Measurements from ENCODE around the gene SEPHS2.

Gene SEPHS2

DNA sequence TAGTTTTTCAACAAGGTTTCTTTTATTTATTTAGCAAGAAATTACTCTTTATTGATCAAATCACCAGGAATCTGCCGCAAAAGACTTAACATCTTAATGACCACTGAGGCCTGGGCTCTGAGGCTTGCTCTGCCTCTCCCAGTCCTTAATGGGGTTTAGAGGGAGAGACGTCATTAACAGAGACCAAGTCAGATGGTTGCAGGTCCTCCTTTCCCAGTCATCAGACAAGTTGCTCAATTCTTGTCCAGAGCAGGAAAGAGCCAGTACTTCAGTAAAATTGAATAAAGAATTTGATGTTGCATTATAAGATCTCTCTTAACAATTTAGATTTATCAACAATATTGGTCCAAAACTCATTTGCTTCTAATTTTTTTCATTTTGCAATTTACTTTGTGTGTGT lies 2.0 kb downstream of the SEPHS2 start:
- peak overlapping the region; percentile 62 for H3K4me3 Mint-ChIP-seq
- no peak for DNase-seq
- H3K27me3 Mint-ChIP-seq (ENCODE audit: low read depth, poor library complexity): peaks cover 31% of the 10 kb centered on the region
- H3K9me3 Mint-ChIP-seq: peaks cover 35% of the 10 kb centered on the region
- peaks cover 29% of the 10 kb centered on the region for H3K4me1 Mint-ChIP-seq
- TF ChIP-seq, protein P1, sequence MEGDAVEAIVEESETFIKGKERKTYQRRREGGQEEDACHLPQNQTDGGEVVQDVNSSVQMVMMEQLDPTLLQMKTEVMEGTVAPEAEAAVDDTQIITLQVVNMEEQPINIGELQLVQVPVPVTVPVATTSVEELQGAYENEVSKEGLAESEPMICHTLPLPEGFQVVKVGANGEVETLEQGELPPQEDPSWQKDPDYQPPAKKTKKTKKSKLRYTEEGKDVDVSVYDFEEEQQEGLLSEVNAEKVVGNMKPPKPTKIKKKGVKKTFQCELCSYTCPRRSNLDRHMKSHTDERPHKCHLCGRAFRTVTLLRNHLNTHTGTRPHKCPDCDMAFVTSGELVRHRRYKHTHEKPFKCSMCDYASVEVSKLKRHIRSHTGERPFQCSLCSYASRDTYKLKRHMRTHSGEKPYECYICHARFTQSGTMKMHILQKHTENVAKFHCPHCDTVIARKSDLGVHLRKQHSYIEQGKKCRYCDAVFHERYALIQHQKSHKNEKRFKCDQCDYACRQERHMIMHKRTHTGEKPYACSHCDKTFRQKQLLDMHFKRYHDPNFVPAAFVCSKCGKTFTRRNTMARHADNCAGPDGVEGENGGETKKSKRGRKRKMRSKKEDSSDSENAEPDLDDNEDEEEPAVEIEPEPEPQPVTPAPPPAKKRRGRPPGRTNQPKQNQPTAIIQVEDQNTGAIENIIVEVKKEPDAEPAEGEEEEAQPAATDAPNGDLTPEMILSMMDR (IDR thresholded peaks at IDR 0.05): no peak
- no peak overlapping the region for H3K27ac Mint-ChIP-seq
- peaks cover 34% of the 10 kb centered on the region for H3K36me3 Mint-ChIP-seq (ENCODE audit: low read depth)

DNA sequence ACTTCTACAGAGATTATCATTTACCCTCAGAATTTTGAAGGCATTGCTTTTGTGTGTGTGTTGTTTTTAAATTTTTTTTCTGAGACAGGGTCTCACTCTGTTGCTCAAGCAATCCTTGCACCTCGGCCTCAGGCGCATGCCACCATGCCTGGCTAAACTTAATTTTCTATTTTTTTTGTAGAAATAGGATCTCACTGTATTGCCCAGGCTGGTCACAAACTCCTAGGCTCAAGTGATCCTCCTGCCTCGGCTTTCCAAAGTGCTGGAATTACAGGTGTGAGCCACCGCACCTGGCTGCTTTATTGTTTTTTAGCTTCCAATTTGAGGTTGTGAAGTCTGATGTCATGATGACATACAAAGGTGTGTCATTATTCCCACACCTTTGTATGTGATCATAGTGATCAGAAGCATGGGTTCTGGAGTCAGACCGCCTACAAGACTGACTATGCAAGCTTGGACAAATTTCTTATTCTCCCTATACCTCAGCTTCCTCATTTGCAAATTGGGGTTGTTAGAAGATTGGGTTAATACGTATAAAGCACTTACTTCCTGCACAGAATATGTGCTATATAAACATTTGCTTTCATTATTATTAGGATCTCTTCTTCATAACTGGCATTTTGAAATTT lies 5.8 kb downstream of the SEPHS2 start:
- peaks cover 25% of the 10 kb centered on the region for H3K9me3 Mint-ChIP-seq
- peaks cover 24% of the 10 kb centered on the region for H3K36me3 Mint-ChIP-seq (ENCODE audit: low read depth)
- TF ChIP-seq, protein P1 (IDR thresholded peaks at IDR 0.05): no peak
- no peak for DNase-seq
- no peak overlapping the region for H3K27ac Mint-ChIP-seq
- peaks cover 30% of the 10 kb centered on the region for H3K27me3 Mint-ChIP-seq (ENCODE audit: low read depth, poor library complexity)
- H3K4me3 Mint-ChIP-seq: no peak overlapping the region
- H3K4me1 Mint-ChIP-seq: peaks cover 15% of the 10 kb centered on the region

DNA sequence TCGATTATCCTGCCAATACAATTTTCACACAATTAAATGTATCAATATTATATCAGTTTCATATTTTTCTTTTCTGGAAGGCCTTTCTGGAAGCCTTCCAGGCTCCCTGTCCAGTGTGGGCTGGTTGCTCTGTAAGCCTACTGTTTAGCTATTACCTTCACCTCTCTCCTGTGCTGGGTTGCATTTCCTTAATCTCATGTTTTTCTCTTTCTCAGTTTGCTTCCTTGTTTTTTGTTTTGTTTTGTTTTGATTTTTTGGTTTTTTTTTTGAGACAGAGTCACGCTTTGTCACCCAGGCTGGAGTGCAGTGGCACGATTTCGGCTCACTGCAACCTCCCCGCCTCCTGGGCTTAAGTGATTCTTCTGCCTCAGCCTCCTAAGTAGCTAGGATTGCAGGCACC lies 6.8 kb downstream of the SEPHS2 start:
- H3K4me1 Mint-ChIP-seq: peaks cover 12% of the 10 kb centered on the region
- H3K4me3 Mint-ChIP-seq: no peak overlapping the region
- peaks cover 31% of the 10 kb centered on the region for H3K27me3 Mint-ChIP-seq (ENCODE audit: low read depth, poor library complexity)
- H3K36me3 Mint-ChIP-seq (ENCODE audit: low read depth): peaks cover 14% of the 10 kb centered on the region
- TF ChIP-seq, protein P1 (IDR thresholded peaks at IDR 0.05): no peak
- peaks cover 15% of the 10 kb centered on the region for H3K9me3 Mint-ChIP-seq
- no peak for DNase-seq
- H3K27ac Mint-ChIP-seq: no peak overlapping the region

DNA sequence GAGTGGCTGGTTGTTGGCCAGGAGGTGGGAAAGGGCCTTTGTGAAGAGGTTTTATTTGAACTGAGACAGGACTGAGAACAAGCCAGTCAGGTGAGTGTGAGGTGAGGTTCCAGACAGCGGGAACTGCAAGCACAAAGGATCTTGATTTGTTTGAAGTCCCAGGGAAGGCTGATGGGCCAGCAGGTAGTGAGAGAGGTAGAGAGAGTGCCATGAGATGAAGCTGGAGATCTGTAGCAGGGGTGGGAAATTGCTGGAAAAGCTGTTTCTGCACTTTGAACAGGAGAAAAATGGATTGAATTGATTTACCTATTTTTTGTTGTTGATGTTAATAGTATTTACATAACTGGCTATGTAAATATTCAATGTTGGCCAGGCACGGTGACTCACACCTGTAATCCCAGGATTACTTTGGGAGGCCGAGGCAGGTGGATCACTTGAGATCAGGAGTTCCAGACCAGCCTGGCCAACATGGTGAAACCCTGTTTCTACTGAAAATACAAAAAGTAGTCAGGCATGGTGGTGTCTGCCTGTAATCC lies 8.1 kb downstream of the SEPHS2 start:
- Mint-ChIP-seq H3K27ac (peak overlapping the region; percentile 8), H3K4me3 (no peak overlapping the region)
- no peak for DNase-seq

DNA sequence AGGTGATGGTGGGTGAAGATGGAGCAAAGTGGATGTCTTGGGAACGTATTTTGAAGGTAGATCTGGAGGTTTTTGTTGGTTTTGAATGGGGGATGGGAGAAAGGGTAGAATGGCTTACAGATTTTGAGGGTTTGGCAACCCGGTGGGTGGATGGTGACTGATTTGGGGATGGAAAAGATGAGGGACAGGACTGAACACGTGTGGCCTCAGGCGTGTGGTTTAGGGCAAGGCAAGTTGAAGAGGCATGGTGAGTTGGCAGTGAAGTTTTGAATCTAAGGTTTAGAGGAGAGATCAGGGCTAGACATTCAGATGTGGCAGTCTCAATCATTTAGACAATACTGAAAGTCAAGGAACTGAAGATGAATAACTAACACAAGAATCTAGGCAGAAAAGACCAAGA lies 10.8 kb downstream of the SEPHS2 start:
- TF ChIP-seq, protein P1 (IDR thresholded peaks at IDR 0.05): no peak
- H3K4me1 Mint-ChIP-seq: peaks cover 4% of the 10 kb centered on the region
- no peak overlapping the region for H3K4me3 Mint-ChIP-seq
- no peak overlapping the region for H3K27ac Mint-ChIP-seq
- H3K27me3 Mint-ChIP-seq (ENCODE audit: low read depth, poor library complexity): peaks cover 37% of the 10 kb centered on the region
- H3K36me3 Mint-ChIP-seq (ENCODE audit: low read depth): no peaks in the 10 kb centered on the region
- no peak for DNase-seq
- no peaks in the 10 kb centered on the region for H3K9me3 Mint-ChIP-seq

More for the DNA sequence above, 8.1 kb downstream of the SEPHS2 start:
- Mint-ChIP-seq H3K27me3 (ENCODE audit: low read depth, poor library complexity) (peaks cover 40% of the 10 kb centered on the region), H3K36me3 (ENCODE audit: low read depth) (peaks cover 4% of the 10 kb centered on the region), H3K4me1 (peaks cover 4% of the 10 kb centered on the region), H3K9me3 (peaks cover 4% of the 10 kb centered on the region)
- TF ChIP-seq, protein P1 (IDR thresholded peaks at IDR 0.05): no peak

DNA sequence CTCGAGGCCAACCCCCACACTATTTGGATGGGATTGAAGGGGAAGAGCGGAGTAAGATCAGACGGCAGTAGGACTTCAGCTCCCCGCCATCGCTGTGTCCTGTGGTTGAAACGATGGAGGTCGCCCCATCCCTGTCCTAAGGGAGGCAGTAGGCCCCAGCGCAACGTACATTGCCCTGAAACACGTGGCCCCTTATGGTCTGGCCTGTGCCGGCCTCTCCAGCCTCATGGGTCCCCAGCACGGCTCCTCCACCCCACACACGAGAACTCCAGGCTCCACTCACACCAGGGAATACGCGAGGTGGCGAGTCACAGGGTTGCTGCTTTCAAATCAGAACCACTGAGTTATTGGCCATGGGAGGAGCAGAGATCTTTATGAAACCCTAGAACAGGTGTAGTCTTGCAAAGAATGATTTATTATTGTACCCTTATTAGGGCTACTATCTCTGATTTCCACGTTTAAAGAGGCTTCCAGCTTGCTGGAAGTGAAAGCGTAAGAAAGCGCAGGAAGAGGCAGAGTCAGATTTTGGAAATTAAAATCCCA lies 15.2 kb downstream of the SEPHS2 start:
- Mint-ChIP-seq H3K4me1 (peaks cover 19% of the 10 kb centered on the region), H3K27ac (no peak overlapping the region), H3K27me3 (ENCODE audit: low read depth, poor library complexity) (peaks cover 18% of the 10 kb centered on the region), H3K9me3 (peaks cover 4% of the 10 kb centered on the region), H3K36me3 (ENCODE audit: low read depth) (peaks cover 29% of the 10 kb centered on the region), H3K4me3 (no peak overlapping the region)
- TF ChIP-seq, protein P1 (IDR thresholded peaks at IDR 0.05): no peak
- peak; percentile 32 for DNase-seq

Data from nephron progenitor cell (in vitro differentiated cells).